GM12891 (cell line): ENCODE data around the gene RRP1B.

Experiments
- POLR2A ChIP-seq: IDR thresholded peaks from 2 replicates; pipeline ENCODE4 v1.6.1; 2011; ENCODE audit warnings: low read depth, low read length, control low read depth
- POLR2AphosphoS5 ChIP-seq: IDR thresholded peaks from 2 replicates; pipeline ENCODE4 v1.6.1; 2011; ENCODE audit warnings: low read depth, low read length, control low read depth
- POU2F2 ChIP-seq: IDR thresholded peaks from 2 replicates; pipeline ENCODE4 v1.6.1; 2011; ENCODE audit warnings: low read depth, mild to moderate bottlenecking, control low read depth, low read length, moderate library complexity
- SPI1 ChIP-seq: IDR thresholded peaks from 2 replicates; pipeline ENCODE4 v1.6.1; 2011; ENCODE audit warnings: low read depth, low read length, control low read depth
- TAF1 ChIP-seq: IDR thresholded peaks from 2 replicates; pipeline ENCODE4 v1.6.1; 2011; ENCODE audit warnings: low read depth, low read length, control low read depth

- no peak for TF ChIP-seq POLR2AphosphoS5
- no peak for TF ChIP-seq TAF1
- no peak for TF ChIP-seq POLR2A
- TF ChIP-seq POU2F2 = no peak
- no peak for TF ChIP-seq SPI1
Observed at GRCh38 chr21:43648171-43648570, 11.2 kb upstream of the RRP1B start.
